Sigmoid colon (tissue), 7 donors: ENCODE data around the gene CTBP2. TPM values are rescaled to one million over a fixed set of nuclear protein-coding genes. Genes with fewer than 3 reads are reported as not detected.

Source experiments
- DNase-seq: peaks from one replicate; pipeline ENCODE4 v3.0.0-alpha.2; 2019
- H3K27ac ChIP-seq, 4 donors: fragments of 200-600 bp; sonication (generic); one replicate each; pipeline ENCODE4 v1.5.1; 2016 to 2019; ENCODE audit warnings: mild to moderate bottlenecking in 1 of 4
- H3K27me3 ChIP-seq, 3 donors: fragments of 200-600 bp; sonication (generic); one replicate each; pipeline ENCODE4 v1.5.1; 2019; ENCODE audit warnings: mild to moderate bottlenecking in 1 of 3
- H3K36me3 ChIP-seq, 4 donors: fragments of 200-600 bp; sonication (generic); one replicate each; pipeline ENCODE4 v1.5.1; 2016 to 2019
- H3K4me1 ChIP-seq, 4 donors: fragments of 200-600 bp; sonication (generic); one replicate each; pipeline ENCODE4 v1.5.1; 2017 to 2019
- H3K4me3 ChIP-seq, 4 donors: fragments of 200-600 bp; sonication (generic); one replicate each; pipeline ENCODE4 v1.5.1; 2017 to 2019; ENCODE audit warnings: mild to moderate bottlenecking in 2 of 4, moderate library complexity in 1 of 4
- H3K9me3 ChIP-seq, 4 donors: fragments of 200-600 bp in 3 of 4; sonication (generic) in 3 of 4; one replicate each; pipeline versions ENCODE4 v1.5.1 to v1.6.1; 2013 to 2019
- EP300 ChIP-seq, 4 donors: sonication (generic); formaldehyde crosslinking; IDR thresholded peaks; one replicate each; pipeline ENCODE4 v1.6.1; 2017; ENCODE audit warnings: antibody characterized with exemption in 4 of 4
- POLR2A ChIP-seq, 2 donors: fragments of 450-650 bp; IDR thresholded peaks; one replicate each; pipeline ENCODE4 v1.6.1; 2016; ENCODE audit warnings: antibody characterized with exemption in 2 of 2, mild to moderate bottlenecking in 2 of 2, moderate library complexity in 2 of 2
- POLR2AphosphoS5 ChIP-seq, 4 donors: sonication (generic); formaldehyde crosslinking; IDR thresholded peaks; one replicate each; pipeline ENCODE4 v1.6.1; 2017; ENCODE audit warnings: antibody characterized with exemption in 4 of 4
- WGBS, 2 donors: extraction: QIAGEN DNeasy Blood & Tissue Kit; methylation state at CpG; one replicate each; pipeline ENCODE4 v1.1.7; 2013; 5-methylcytosine and 5-hydroxymethylcytosine counted together
- intact Hi-C: fragments of 100-400 bp; cut with DNase I; formaldehyde crosslinking; loops from one replicate; pipeline ENCODE4 v1.15.1; 2023
- polyA plus RNA-seq, 3 donors: library from polyadenylated mRNA; stranded (reverse); fragments of 200-250 nt; gene quantifications; one replicate each; pipeline ENCODE4 v1.2.3, GENCODE V29; 2013
- total RNA-seq, 4 donors: library from RNA; depleted of rRNA; stranded (reverse); fragments of >200 nt; gene quantifications; one replicate each; pipeline ENCODE4 v1.1.0, GENCODE V29; 2016
- TF ChIP-seq, protein P1 (sequence below), 4 experiments: fragments of 450-650 bp in 3 of 4; fragments of 200-600 bp in 1 of 4; IDR thresholded peaks; one replicate each; pipeline ENCODE4 v1.5.1; 2016 to 2019; ENCODE audit warnings: antibody characterized with exemption in 4 of 4, mild to moderate bottlenecking in 3 of 4, moderate library complexity in 2 of 4
- donor health status: healthy with polysubstance abuse.
- donor health status: Bipolar disorder and iron deficiency.
- donor health status: healthy.

Gene CTBP2
- total and polyA plus RNA-seq, 7 donors, result 31.2 to 62.4 (median 52.0) TPM

DNA sequence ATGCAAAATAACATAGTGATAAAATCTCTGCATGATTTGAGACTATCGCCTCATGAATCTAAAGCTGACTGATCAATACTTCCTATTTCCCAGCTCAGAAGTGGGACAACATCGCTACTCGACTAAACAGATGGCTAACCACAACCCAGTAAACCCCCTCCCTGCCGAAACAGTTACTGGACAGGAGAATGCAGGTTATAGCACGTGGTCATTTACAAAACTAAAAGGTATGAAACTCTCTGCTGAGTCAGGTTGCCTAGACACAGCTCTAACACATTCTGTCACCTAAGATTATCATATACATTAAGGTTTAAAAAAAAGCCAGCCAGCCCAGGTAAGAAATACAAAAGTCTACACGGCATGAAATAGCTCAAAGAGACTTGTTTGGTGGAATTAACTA lies 64.0 kb downstream of the CTBP2 start:
- peaks cover 0 to 57% (median 46%) of the 10 kb centered on the region in 4 donors for H3K4me1 ChIP-seq
- H3K36me3 ChIP-seq, result no peaks in the 10 kb centered on the region
- no peaks in the 10 kb centered on the region for H3K27me3 ChIP-seq
- H3K27ac ChIP-seq, result peak overlapping the region in 1 of 4 donors; percentile 83
- no peaks in the 10 kb centered on the region for H3K9me3 ChIP-seq
- DNase-seq, result peak; percentile 17
- no peak for TF ChIP-seq POLR2A (IDR thresholded peaks at IDR 0.05)
- TF ChIP-seq EP300 (IDR thresholded peaks at IDR 0.05), result no peak
- TF ChIP-seq, protein P1, sequence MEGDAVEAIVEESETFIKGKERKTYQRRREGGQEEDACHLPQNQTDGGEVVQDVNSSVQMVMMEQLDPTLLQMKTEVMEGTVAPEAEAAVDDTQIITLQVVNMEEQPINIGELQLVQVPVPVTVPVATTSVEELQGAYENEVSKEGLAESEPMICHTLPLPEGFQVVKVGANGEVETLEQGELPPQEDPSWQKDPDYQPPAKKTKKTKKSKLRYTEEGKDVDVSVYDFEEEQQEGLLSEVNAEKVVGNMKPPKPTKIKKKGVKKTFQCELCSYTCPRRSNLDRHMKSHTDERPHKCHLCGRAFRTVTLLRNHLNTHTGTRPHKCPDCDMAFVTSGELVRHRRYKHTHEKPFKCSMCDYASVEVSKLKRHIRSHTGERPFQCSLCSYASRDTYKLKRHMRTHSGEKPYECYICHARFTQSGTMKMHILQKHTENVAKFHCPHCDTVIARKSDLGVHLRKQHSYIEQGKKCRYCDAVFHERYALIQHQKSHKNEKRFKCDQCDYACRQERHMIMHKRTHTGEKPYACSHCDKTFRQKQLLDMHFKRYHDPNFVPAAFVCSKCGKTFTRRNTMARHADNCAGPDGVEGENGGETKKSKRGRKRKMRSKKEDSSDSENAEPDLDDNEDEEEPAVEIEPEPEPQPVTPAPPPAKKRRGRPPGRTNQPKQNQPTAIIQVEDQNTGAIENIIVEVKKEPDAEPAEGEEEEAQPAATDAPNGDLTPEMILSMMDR (IDR thresholded peaks at IDR 0.05), result no peak
- no peak for TF ChIP-seq POLR2AphosphoS5 (IDR thresholded peaks at IDR 0.05)
- H3K4me3 ChIP-seq, result no peak overlapping the region
- intact Hi-C loops, result no loop called here
- WGBS, 2 donors, result 79% methylated on average over 6 of the region's 6 CpGs

DNA sequence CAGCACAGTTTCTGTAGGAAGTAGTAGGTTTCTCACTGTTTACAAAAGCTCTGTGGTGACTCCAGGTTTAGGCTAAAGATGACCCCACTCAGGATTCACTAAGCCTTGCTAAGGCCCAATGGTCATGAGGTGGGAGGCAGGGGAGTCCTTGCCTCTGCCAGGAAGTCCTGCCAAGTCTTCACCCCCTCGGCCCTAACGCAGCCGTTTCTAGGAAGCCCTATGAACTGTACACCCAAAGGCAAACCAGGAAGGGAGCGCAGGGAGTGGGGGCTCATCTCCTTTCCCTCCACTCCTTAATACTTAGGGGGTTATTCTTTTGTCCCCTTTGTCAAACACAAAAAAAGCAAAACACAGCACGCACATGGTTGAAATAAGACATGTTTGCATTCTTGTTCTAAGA lies 64.6 kb downstream of the CTBP2 start:
- Histone ChIP-seq H3K27ac (peak overlapping the region in 2 of 4 donors; percentile 68 to 83), H3K4me3 (no peak overlapping the region), H3K9me3 (no peaks in the 10 kb centered on the region), H3K36me3 (no peaks in the 10 kb centered on the region), H3K4me1 (peaks cover 0 to 63% (median 48%) of the 10 kb centered on the region in 4 donors), H3K27me3 (no peaks in the 10 kb centered on the region)
- intact Hi-C loops, result no loop called here
- TF ChIP-seq, protein P1 (IDR thresholded peaks at IDR 0.05), result no peak
- TF ChIP-seq POLR2AphosphoS5 (IDR thresholded peaks at IDR 0.05) (no peak), EP300 (IDR thresholded peaks at IDR 0.05) (no peak), POLR2A (IDR thresholded peaks at IDR 0.05) (no peak)
- peak; percentile 55 for DNase-seq
- WGBS, 2 donors, result 72 to 81% methylated on average over 5 of the region's 5 CpGs

DNA sequence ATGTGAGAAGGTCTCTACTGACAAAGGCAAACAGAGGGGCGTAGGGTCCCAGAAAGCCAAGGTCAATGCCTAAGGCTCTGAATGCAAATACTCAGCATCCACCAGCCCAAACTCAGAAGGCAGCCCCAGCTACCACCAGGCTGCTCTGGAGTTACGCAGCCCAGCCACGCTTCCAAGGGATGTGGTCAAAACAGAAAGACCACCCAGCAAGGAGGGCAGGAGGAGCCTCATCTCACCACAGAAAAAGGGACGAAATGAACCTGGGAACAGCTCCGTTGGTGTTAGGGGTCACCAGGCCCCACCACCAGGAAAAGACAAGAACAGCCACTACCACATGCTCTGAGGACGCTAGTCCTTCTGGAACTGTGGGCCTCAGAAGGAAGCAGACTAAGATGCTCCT lies 65.1 kb downstream of the CTBP2 start:
- no peaks in the 10 kb centered on the region for H3K27me3 ChIP-seq
- H3K36me3 ChIP-seq, result no peaks in the 10 kb centered on the region
- 88 to 89% methylated on average over 6 of the region's 6 CpGs for WGBS, 2 donors
- TF ChIP-seq POLR2A (IDR thresholded peaks at IDR 0.05), result no peak
- no peak for TF ChIP-seq POLR2AphosphoS5 (IDR thresholded peaks at IDR 0.05)
- TF ChIP-seq, protein P1 (IDR thresholded peaks at IDR 0.05), result no peak
- no peak for TF ChIP-seq EP300 (IDR thresholded peaks at IDR 0.05)
- intact Hi-C loops, result no loop called here
- no peak overlapping the region for H3K4me3 ChIP-seq
- H3K27ac ChIP-seq, result peak overlapping the region in 2 of 4 donors; percentile 68 to 83
- peak; percentile 57 for DNase-seq
- H3K9me3 ChIP-seq, result no peaks in the 10 kb centered on the region
- peaks cover 0 to 66% (median 48%) of the 10 kb centered on the region in 4 donors for H3K4me1 ChIP-seq

DNA sequence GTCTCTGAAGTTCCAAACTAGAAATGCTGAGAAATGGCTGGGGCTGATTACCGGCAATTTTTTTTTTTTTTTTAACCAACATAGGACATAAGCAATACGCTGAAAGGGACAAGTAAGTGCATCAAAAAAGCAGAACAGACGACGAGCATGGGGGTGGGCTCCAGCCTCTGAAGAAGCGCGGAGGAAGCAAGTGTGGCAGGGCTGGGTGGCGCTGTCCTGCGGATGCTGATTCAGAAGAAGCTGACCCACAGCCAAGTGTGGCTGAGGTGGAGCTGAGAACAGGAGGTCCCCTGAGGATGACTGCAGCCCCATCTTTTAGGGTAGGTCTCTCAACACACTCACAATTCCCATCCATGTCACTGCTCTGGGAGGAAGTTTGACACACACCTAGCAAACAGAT lies 65.6 kb downstream of the CTBP2 start:
- no peaks in the 10 kb centered on the region for H3K27me3 ChIP-seq
- intact Hi-C loops, result no loop called here
- H3K36me3 ChIP-seq, result no peaks in the 10 kb centered on the region
- TF ChIP-seq POLR2A (IDR thresholded peaks at IDR 0.05), result no peak
- H3K27ac ChIP-seq, result peak overlapping the region in 2 of 4 donors; percentile 68 to 83
- no peaks in the 10 kb centered on the region for H3K9me3 ChIP-seq
- 85 to 89% methylated on average over 8 of the region's 8 CpGs for WGBS, 2 donors
- no peak overlapping the region for H3K4me3 ChIP-seq
- H3K4me1 ChIP-seq, result peaks cover 0 to 68% (median 49%) of the 10 kb centered on the region in 4 donors
- DNase-seq, result peak; percentile 59

DNA sequence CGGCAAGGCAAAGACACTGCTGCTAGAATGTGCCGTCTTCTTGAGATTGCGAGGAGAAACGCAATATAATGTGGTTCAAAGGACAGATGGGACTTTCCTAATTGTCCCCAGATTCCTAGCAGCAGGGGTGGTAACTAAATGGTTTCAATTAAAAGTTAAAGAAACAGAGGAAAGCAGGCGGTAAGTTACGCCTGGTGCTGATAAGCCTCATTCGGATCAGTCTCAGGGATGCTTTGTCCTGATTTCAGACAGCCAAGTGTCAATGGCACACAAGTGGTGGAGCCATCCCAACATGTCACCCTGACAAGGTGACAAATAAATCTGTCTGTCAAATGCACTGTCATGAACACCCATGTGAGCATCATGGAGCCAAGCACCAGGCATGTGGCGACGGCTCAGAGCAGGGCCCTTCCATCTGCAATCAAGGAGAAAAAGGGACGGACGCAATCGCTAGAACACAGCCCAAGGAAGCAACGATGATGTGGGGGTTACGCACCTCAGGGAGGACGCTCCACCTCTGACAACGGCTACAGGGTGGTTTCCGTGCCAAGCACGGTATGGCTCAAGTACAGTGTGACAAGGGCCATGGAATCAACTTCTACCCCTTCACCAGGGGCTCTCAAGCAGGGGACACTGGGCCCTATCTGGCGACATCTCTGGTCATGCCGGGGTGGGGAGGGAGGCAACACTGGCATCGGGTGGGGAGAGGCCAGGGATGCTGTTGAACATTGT lies 66.2 kb downstream of the CTBP2 start:
- Histone ChIP-seq H3K27ac (peak overlapping the region; percentile 60 to 83 (median 71)), H3K4me1 (peaks cover 0 to 74% (median 51%) of the 10 kb centered on the region in 4 donors), H3K9me3 (no peaks in the 10 kb centered on the region), H3K4me3 (no peak overlapping the region), H3K36me3 (no peaks in the 10 kb centered on the region), H3K27me3 (no peaks in the 10 kb centered on the region)
- DNase-seq, result peak; percentile 56
- intact Hi-C loops, result no loop called here
- WGBS, 2 donors, result 90 to 92% methylated on average over 21 of the region's 21 CpGs
- TF ChIP-seq, protein P1 (IDR thresholded peaks at IDR 0.05), result no peak
- TF ChIP-seq POLR2A (IDR thresholded peaks at IDR 0.05), result no peak
- no peak for TF ChIP-seq POLR2AphosphoS5 (IDR thresholded peaks at IDR 0.05)
- TF ChIP-seq EP300 (IDR thresholded peaks at IDR 0.05), result no peak
